Liver (tissue), 9 donors: Measurements from ENCODE around the gene DISC1. TPM values are rescaled to one million over a fixed set of nuclear protein-coding genes. Genes with fewer than 3 reads are reported as not detected.

Experiments
- DNase-seq: peaks from one replicate; pipeline ENCODE4 v3.0.0-alpha.2; 2017; ENCODE audit warnings: low spot score
- H3K27ac ChIP-seq, 2 donors: one replicate each; pipeline ENCODE4 v1.7.0; 2013; ENCODE audit warnings: inconsistent platforms in 2 of 2, low read length in 2 of 2, control low read depth in 1 of 2, low read depth in 1 of 2, mild to moderate bottlenecking in 1 of 2
- H3K27me3 ChIP-seq, 4 donors: one replicate each; pipeline versions ENCODE4 v1.6.1 to v1.7.0; 2013; ENCODE audit warnings: low read length in 3 of 4, inconsistent platforms in 1 of 4, mild to moderate bottlenecking in 1 of 4, moderate library complexity in 1 of 4; ENCODE audit not compliant: control insufficient read depth in 4 of 4, insufficient read depth in 4 of 4
- H3K36me3 ChIP-seq, 4 donors: one replicate each; pipeline versions ENCODE4 v1.6.1 to v1.7.0; 2013; ENCODE audit warnings: low read length in 3 of 4, mild to moderate bottlenecking in 3 of 4, low read depth in 1 of 4, moderate library complexity in 1 of 4; ENCODE audit not compliant: control insufficient read depth in 4 of 4, insufficient read depth in 3 of 4
- H3K4me1 ChIP-seq, 4 donors: one replicate each; pipeline versions ENCODE4 v1.6.1 to v1.7.0; 2013; ENCODE audit warnings: low read length in 3 of 4, mild to moderate bottlenecking in 3 of 4, moderate library complexity in 1 of 4; ENCODE audit not compliant: control insufficient read depth in 4 of 4, insufficient read depth in 4 of 4
- H3K4me3 ChIP-seq, 3 donors: one replicate each; pipeline versions ENCODE4 v1.6.1 to v1.7.0; 2013; ENCODE audit warnings: low read length in 3 of 3, control low read depth in 1 of 3, low read depth in 1 of 3, mild to moderate bottlenecking in 1 of 3
- H3K9ac ChIP-seq, 2 donors: one replicate each; pipeline ENCODE4 v1.7.0; 2013; ENCODE audit warnings: low read length in 2 of 2, mild to moderate bottlenecking in 2 of 2, moderate library complexity in 2 of 2, control low read depth in 1 of 2, low read depth in 1 of 2
- H3K9me3 ChIP-seq, 4 donors: one replicate each; pipeline versions ENCODE4 v1.6.1 to v1.7.0; 2013; ENCODE audit warnings: low read length in 3 of 4; ENCODE audit not compliant: control insufficient read depth in 4 of 4
- FOXA1 ChIP-seq: IDR thresholded peaks from 2 replicates; pipeline ENCODE4 v1.6.1; 2016; ENCODE audit warnings: antibody characterized with exemption
- FOXA2 ChIP-seq: IDR thresholded peaks from 2 replicates; pipeline ENCODE4 v1.6.1; 2016; ENCODE audit warnings: antibody characterized with exemption
- GABPA ChIP-seq, 2 donors: IDR thresholded peaks in 1 of 2; conservative IDR thresholded peaks in 1 of 2; 2 replicates each; pipeline ENCODE4 v1.6.1; 2016; ENCODE audit warnings: antibody characterized with exemption in 2 of 2, mild to moderate bottlenecking in 1 of 2, moderate library complexity in 1 of 2
- HNF4A ChIP-seq, 2 donors: conservative IDR thresholded peaks; 2 replicates each; pipeline ENCODE4 v1.6.1; 2016; ENCODE audit warnings: antibody characterized with exemption in 2 of 2, mild to moderate bottlenecking in 2 of 2
- JUND ChIP-seq, 2 donors: IDR thresholded peaks; 2 replicates each; pipeline ENCODE4 v1.6.1; 2016; ENCODE audit warnings: antibody characterized with exemption in 2 of 2
- NR2F2 ChIP-seq: IDR thresholded peaks from 2 replicates; pipeline ENCODE4 v1.6.1; 2016; ENCODE audit warnings: antibody characterized with exemption
- RAD21 ChIP-seq, 2 donors: IDR thresholded peaks; 2 replicates each; pipeline ENCODE4 v1.6.1; 2016; ENCODE audit warnings: antibody characterized with exemption in 2 of 2, mild to moderate bottlenecking in 2 of 2
- RXRA ChIP-seq, 2 donors: IDR thresholded peaks; 2 replicates each; pipeline ENCODE4 v1.6.1; 2017 to 2018; ENCODE audit warnings: antibody characterized with exemption in 2 of 2, mild to moderate bottlenecking in 1 of 2
- SP1 ChIP-seq: IDR thresholded peaks from 2 replicates; pipeline ENCODE4 v1.6.1; 2018; ENCODE audit warnings: antibody characterized with exemption, mild to moderate bottlenecking
- TAF1 ChIP-seq: conservative IDR thresholded peaks from 2 replicates; pipeline ENCODE4 v1.6.1; 2016; ENCODE audit warnings: antibody characterized with exemption, mild to moderate bottlenecking
- YY1 ChIP-seq: IDR thresholded peaks from 2 replicates; pipeline ENCODE4 v1.6.1; 2016; ENCODE audit warnings: antibody characterized with exemption, mild to moderate bottlenecking
- WGBS: extraction: QIAGEN DNeasy Blood & Tissue Kit; methylation state at CpG from one replicate; pipeline ENCODE4 v1.1.7; 2013; 5-methylcytosine and 5-hydroxymethylcytosine counted together
- polyA plus RNA-seq, 2 donors: library from polyadenylated mRNA; stranded (reverse) in 1 of 2; unstranded in 1 of 2; fragments of 200-250 nt in 1 of 2; fragments of >200 nt in 1 of 2; fragmentation: Nextera tagmentation in 1 of 2; extraction: Ambion mirVana in 1 of 2; gene quantifications; one replicate each; pipeline versions ENCODE4 v1.2.1 to v1.2.3, GENCODE V29; 2013 to 2015
- total RNA-seq, 2 donors: library from RNA; depleted of rRNA; stranded (reverse); fragments of >200 nt; gene quantifications; one replicate each; pipeline ENCODE4 v1.2.3, GENCODE V29; 2014
- TF ChIP-seq, protein P1 (sequence below): IDR thresholded peaks from 2 replicates; pipeline ENCODE4 v1.6.1; 2016; ENCODE audit warnings: antibody characterized with exemption
- TF ChIP-seq, protein P2 (sequence below): IDR thresholded peaks from 2 replicates; pipeline ENCODE4 v1.6.1; 2016; ENCODE audit warnings: antibody characterized with exemption
- TF ChIP-seq, protein P3 (sequence below): fragments of 150-350 bp; IDR thresholded peaks from 2 replicates; pipeline ENCODE4 v1.5.1; 2017; ENCODE audit warnings: improper control_type of control experiment, low read depth, low read length; ENCODE audit not compliant: missing input control
- TF ChIP-seq, protein P4 (sequence below): IDR thresholded peaks from 2 replicates; pipeline ENCODE4 v1.6.1; 2016; ENCODE audit warnings: antibody characterized with exemption, mild to moderate bottlenecking
- TF ChIP-seq, protein P5 (sequence below): IDR thresholded peaks from 2 replicates; pipeline ENCODE4 v1.6.1; 2016; ENCODE audit warnings: antibody characterized with exemption
- donor health status: healthy.
- donor health status: healthy.
- donor health status: healthy.
- donor health status: healthy.
- donor health status: healthy.

Gene DISC1
- total and polyA plus RNA-seq, 4 donors: 0.45 to 6.3 (median 2.3) TPM

DNA sequence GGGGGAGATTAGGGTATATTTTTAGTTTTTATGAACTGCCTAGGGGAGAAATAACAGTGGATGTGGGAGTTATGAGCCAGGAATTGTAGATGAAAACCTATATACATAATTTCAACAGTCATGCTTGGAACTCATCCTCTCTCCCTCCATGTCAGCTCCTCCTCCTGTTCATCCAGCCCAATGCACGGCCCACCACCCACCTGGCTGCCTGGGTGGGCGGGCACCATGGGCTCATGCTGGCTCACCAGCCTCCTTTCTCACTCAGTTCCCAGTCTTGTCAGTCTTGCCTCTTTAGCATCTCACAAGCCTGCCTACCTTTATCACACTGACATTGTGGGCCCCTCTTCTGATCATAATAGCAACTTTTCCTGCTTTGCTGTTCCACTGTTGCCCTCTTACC is 336.0 kb downstream of the DISC1 start:
- no peaks in the 10 kb centered on the region for H3K4me1 ChIP-seq
- H3K4me3 ChIP-seq: no peak overlapping the region
- H3K9me3 ChIP-seq: peaks cover 0 to 3% (median 0%) of the 10 kb centered on the region in 4 donors
- 87% methylated on average over 2 of the region's 2 CpGs for WGBS
- no peak overlapping the region for H3K9ac ChIP-seq
- H3K27ac ChIP-seq: no peak overlapping the region
- peaks cover 0 to 2% (median 0%) of the 10 kb centered on the region in 4 donors for H3K27me3 ChIP-seq
- TF ChIP-seq GABPA (IDR thresholded peaks at IDR 0.05 in 1 of 2, conservative IDR thresholded peaks at IDR 0.05 in 1 of 2) (no peak), TAF1 (no peak), HNF4A (conservative IDR thresholded peaks at IDR 0.05) (no peak), NR2F2 (no peak), FOXA2 (no peak), RAD21 (IDR thresholded peaks at IDR 0.05) (no peak), RXRA (IDR thresholded peaks at IDR 0.05) (no peak), SP1 (no peak), FOXA1 (no peak), YY1 (no peak)
- TF ChIP-seq, protein P1, sequence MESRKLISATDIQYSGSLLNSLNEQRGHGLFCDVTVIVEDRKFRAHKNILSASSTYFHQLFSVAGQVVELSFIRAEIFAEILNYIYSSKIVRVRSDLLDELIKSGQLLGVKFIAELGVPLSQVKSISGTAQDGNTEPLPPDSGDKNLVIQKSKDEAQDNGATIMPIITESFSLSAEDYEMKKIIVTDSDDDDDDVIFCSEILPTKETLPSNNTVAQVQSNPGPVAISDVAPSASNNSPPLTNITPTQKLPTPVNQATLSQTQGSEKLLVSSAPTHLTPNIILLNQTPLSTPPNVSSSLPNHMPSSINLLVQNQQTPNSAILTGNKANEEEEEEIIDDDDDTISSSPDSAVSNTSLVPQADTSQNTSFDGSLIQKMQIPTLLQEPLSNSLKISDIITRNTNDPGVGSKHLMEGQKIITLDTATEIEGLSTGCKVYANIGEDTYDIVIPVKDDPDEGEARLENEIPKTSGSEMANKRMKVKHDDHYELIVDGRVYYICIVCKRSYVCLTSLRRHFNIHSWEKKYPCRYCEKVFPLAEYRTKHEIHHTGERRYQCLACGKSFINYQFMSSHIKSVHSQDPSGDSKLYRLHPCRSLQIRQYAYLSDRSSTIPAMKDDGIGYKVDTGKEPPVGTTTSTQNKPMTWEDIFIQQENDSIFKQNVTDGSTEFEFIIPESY: no peak
- TF ChIP-seq, protein P2, sequence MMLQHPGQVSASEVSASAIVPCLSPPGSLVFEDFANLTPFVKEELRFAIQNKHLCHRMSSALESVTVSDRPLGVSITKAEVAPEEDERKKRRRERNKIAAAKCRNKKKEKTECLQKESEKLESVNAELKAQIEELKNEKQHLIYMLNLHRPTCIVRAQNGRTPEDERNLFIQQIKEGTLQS: no peak
- TF ChIP-seq, protein P3, sequence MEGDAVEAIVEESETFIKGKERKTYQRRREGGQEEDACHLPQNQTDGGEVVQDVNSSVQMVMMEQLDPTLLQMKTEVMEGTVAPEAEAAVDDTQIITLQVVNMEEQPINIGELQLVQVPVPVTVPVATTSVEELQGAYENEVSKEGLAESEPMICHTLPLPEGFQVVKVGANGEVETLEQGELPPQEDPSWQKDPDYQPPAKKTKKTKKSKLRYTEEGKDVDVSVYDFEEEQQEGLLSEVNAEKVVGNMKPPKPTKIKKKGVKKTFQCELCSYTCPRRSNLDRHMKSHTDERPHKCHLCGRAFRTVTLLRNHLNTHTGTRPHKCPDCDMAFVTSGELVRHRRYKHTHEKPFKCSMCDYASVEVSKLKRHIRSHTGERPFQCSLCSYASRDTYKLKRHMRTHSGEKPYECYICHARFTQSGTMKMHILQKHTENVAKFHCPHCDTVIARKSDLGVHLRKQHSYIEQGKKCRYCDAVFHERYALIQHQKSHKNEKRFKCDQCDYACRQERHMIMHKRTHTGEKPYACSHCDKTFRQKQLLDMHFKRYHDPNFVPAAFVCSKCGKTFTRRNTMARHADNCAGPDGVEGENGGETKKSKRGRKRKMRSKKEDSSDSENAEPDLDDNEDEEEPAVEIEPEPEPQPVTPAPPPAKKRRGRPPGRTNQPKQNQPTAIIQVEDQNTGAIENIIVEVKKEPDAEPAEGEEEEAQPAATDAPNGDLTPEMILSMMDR: no peak
- TF ChIP-seq, protein P4, sequence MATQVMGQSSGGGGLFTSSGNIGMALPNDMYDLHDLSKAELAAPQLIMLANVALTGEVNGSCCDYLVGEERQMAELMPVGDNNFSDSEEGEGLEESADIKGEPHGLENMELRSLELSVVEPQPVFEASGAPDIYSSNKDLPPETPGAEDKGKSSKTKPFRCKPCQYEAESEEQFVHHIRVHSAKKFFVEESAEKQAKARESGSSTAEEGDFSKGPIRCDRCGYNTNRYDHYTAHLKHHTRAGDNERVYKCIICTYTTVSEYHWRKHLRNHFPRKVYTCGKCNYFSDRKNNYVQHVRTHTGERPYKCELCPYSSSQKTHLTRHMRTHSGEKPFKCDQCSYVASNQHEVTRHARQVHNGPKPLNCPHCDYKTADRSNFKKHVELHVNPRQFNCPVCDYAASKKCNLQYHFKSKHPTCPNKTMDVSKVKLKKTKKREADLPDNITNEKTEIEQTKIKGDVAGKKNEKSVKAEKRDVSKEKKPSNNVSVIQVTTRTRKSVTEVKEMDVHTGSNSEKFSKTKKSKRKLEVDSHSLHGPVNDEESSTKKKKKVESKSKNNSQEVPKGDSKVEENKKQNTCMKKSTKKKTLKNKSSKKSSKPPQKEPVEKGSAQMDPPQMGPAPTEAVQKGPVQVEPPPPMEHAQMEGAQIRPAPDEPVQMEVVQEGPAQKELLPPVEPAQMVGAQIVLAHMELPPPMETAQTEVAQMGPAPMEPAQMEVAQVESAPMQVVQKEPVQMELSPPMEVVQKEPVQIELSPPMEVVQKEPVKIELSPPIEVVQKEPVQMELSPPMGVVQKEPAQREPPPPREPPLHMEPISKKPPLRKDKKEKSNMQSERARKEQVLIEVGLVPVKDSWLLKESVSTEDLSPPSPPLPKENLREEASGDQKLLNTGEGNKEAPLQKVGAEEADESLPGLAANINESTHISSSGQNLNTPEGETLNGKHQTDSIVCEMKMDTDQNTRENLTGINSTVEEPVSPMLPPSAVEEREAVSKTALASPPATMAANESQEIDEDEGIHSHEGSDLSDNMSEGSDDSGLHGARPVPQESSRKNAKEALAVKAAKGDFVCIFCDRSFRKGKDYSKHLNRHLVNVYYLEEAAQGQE: no peak
- H3K36me3 ChIP-seq: no peaks in the 10 kb centered on the region
- DNase-seq: no peak

DNA sequence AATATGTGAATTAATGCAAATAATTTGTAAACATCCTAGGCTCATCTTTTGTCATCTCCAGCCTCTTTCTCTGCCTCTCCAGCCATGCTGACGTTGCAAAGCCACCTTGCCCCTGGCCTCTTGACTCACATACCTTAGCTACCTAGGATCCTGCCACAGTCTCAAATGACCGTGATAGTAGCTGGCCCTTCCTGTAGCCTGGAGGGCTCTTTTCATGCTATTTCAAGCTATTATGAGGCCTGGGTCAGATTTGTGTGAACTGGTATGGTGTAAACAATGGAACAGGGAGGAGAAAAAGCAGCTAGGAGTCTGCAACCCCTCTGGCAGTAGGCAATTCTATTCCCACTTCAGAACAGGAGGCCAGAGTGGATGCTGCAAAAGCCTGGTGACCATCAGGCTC is 337.7 kb downstream of the DISC1 start:
- 83% methylated on average over 2 of the region's 2 CpGs for WGBS
- H3K27ac ChIP-seq: no peak overlapping the region
- H3K36me3 ChIP-seq: no peaks in the 10 kb centered on the region
- peaks cover 0 to 3% (median 0%) of the 10 kb centered on the region in 4 donors for H3K9me3 ChIP-seq
- H3K9ac ChIP-seq: no peak overlapping the region
- TF ChIP-seq, protein P2: no peak
- TF ChIP-seq, protein P3: no peak
- no peak for TF ChIP-seq JUND (IDR thresholded peaks at IDR 0.05)
- TF ChIP-seq FOXA2: no peak
- TF ChIP-seq, protein P5, sequence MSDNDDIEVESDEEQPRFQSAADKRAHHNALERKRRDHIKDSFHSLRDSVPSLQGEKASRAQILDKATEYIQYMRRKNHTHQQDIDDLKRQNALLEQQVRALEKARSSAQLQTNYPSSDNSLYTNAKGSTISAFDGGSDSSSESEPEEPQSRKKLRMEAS: no peak
- no peak for TF ChIP-seq FOXA1
- TF ChIP-seq, protein P1: no peak
- no peaks in the 10 kb centered on the region for H3K4me1 ChIP-seq
- peaks cover 0 to 2% (median 0%) of the 10 kb centered on the region in 4 donors for H3K27me3 ChIP-seq
- DNase-seq: no peak
- no peak overlapping the region for H3K4me3 ChIP-seq
